SIG-M5 treated with dmso at 0.1 percent for 504 hours (cell line): ENCODE results near the gene SPOCK3.
"Not testable (repeated sequence)": the region's sequence is repeated elsewhere in the genome, so short reads cannot be mapped to it uniquely, and the experiment has no call there.

Source experiments
- DNase-seq: peaks from one replicate; lab custom pipeline; 2025; ENCODE audit not compliant: unreplicated experiment; lab: John Stamatoyannopoulos, UW

The SPOCK3 gene

GRCh38 chr4:167234316-167234881 lies at the start of gene SPOCK3:
Gene SPOCK3 (minus strand): TSS chr4:167234494.
- DNase-seq: no peak

GRCh38 chr4:167282171-167282864 lies 48.0 kb upstream of the SPOCK3 start:
- DNase-seq: no peak

- not testable (repeated sequence) for DNase-seq
Observed at GRCh38 chr4:167281545-167281944, 47.3 kb upstream of the SPOCK3 start.

- DNase-seq: no peak
Observed at GRCh38 chr4:167274351-167274750, 40.1 kb upstream of the SPOCK3 start.

GRCh38 chr4:167265231-167265630 lies 30.9 kb upstream of the SPOCK3 start:
- no peak for DNase-seq

GRCh38 chr4:167248271-167248670 lies 14.0 kb upstream of the SPOCK3 start:
- no peak for DNase-seq

GRCh38 chr4:167239627-167240026 lies 5.3 kb upstream of the SPOCK3 start:
- DNase-seq: no peak

- DNase-seq: no peak
Observed at GRCh38 chr4:167238226-167238625, 3.9 kb upstream of the SPOCK3 start.

GRCh38 chr4:167233685-167234315 lies 494 bp downstream of the SPOCK3 start:
- no peak for DNase-seq

GRCh38 chr4:167232805-167233684 lies 1.2 kb downstream of the SPOCK3 start:
- DNase-seq: no peak

GRCh38 chr4:167230744-167231143 lies 3.5 kb downstream of the SPOCK3 start:
- DNase-seq: no peak

- peak; percentile 82 for DNase-seq
Observed at GRCh38 chr4:167222099-167222498, 12.2 kb downstream of the SPOCK3 start.

- DNase-seq: no peak
Observed at GRCh38 chr4:167221084-167221483, 13.2 kb downstream of the SPOCK3 start.

GRCh38 chr4:167218022-167218608 lies 16.2 kb downstream of the SPOCK3 start:
- DNase-seq: no peak

- no peak for DNase-seq
Observed at GRCh38 chr4:167216783-167217182, 17.5 kb downstream of the SPOCK3 start.

- no peak for DNase-seq
Observed at GRCh38 chr4:167210166-167210565, 24.1 kb downstream of the SPOCK3 start.

GRCh38 chr4:167196344-167197012 lies 37.8 kb downstream of the SPOCK3 start:
- no peak for DNase-seq

GRCh38 chr4:167190379-167190778 lies 43.9 kb downstream of the SPOCK3 start:
- no peak for DNase-seq

GRCh38 chr4:167185465-167185864 lies 48.8 kb downstream of the SPOCK3 start:
- DNase-seq: no peak

GRCh38 chr4:167183036-167183435 lies 51.3 kb downstream of the SPOCK3 start:
- DNase-seq: no peak

- DNase-seq: no peak
Observed at GRCh38 chr4:167177925-167178324, 56.4 kb downstream of the SPOCK3 start.
